ENCODE measurements around the gene USP13.

USP13 gene

GRCh38 chr3:179661777-179662176 lies 8.9 kb downstream of the USP13 start:
- no peak overlapping the region for H3K9ac ChIP-seq (ENCODE audit: low read length)
- no peaks in the 10 kb centered on the region for H3K9me3 ChIP-seq (ENCODE audit: control insufficient read depth, low read length)
- no peak overlapping the region for H3K4me3 ChIP-seq (ENCODE audit: low read length)
- DNase-seq (ENCODE audit: low read depth): no peak
- no peaks in the 10 kb centered on the region for H3K27me3 ChIP-seq (replicated peaks; ENCODE audit: control insufficient read depth, insufficient read depth, low read length)
- H3K36me3 ChIP-seq (ENCODE audit: control insufficient read depth, insufficient read depth, low read length, severe bottlenecking): no peaks in the 10 kb centered on the region
- peaks cover 6% of the 10 kb centered on the region for H3K4me1 ChIP-seq (ENCODE audit: control insufficient read depth, insufficient read depth, low read length)

- H3K36me3 ChIP-seq (ENCODE audit: control insufficient read depth, insufficient read depth, low read length, severe bottlenecking): no peaks in the 10 kb centered on the region
- no peaks in the 10 kb centered on the region for H3K9me3 ChIP-seq (ENCODE audit: control insufficient read depth, low read length)
- peaks cover 7% of the 10 kb centered on the region for H3K4me1 ChIP-seq (ENCODE audit: control insufficient read depth, insufficient read depth, low read length)
- H3K9ac ChIP-seq (ENCODE audit: low read length): no peak overlapping the region
- no peak for DNase-seq (ENCODE audit: low read depth)
- H3K27me3 ChIP-seq (replicated peaks; ENCODE audit: control insufficient read depth, insufficient read depth, low read length): no peaks in the 10 kb centered on the region
- no peak overlapping the region for H3K4me3 ChIP-seq (ENCODE audit: low read length)
Observed at GRCh38 chr3:179663093-179663492, 10.3 kb downstream of the USP13 start.

- H3K27me3 ChIP-seq (replicated peaks; ENCODE audit: control insufficient read depth, insufficient read depth, low read length): no peaks in the 10 kb centered on the region
- no peak for DNase-seq (ENCODE audit: low read depth)
- H3K36me3 ChIP-seq (ENCODE audit: control insufficient read depth, insufficient read depth, low read length, severe bottlenecking): no peaks in the 10 kb centered on the region
- H3K4me3 ChIP-seq (ENCODE audit: low read length): no peak overlapping the region
- H3K9ac ChIP-seq (ENCODE audit: low read length): no peak overlapping the region
- no peaks in the 10 kb centered on the region for H3K9me3 ChIP-seq (ENCODE audit: control insufficient read depth, low read length)
- H3K4me1 ChIP-seq (ENCODE audit: control insufficient read depth, insufficient read depth, low read length): peaks cover 14% of the 10 kb centered on the region
Observed at GRCh38 chr3:179666030-179666429, 13.2 kb downstream of the USP13 start.

- peaks cover 14% of the 10 kb centered on the region for H3K4me1 ChIP-seq (ENCODE audit: control insufficient read depth, insufficient read depth, low read length)
- H3K27me3 ChIP-seq (replicated peaks; ENCODE audit: control insufficient read depth, insufficient read depth, low read length): no peaks in the 10 kb centered on the region
- no peaks in the 10 kb centered on the region for H3K9me3 ChIP-seq (ENCODE audit: control insufficient read depth, low read length)
- no peak overlapping the region for H3K4me3 ChIP-seq (ENCODE audit: low read length)
- peak; percentile 24 for DNase-seq (ENCODE audit: low read depth)
- no peak overlapping the region for H3K9ac ChIP-seq (ENCODE audit: low read length)
- no peaks in the 10 kb centered on the region for H3K36me3 ChIP-seq (ENCODE audit: control insufficient read depth, insufficient read depth, low read length, severe bottlenecking)
Observed at GRCh38 chr3:179666436-179667035, 13.7 kb downstream of the USP13 start.

- no peaks in the 10 kb centered on the region for H3K9me3 ChIP-seq (ENCODE audit: control insufficient read depth, low read length)
- no peak for DNase-seq (ENCODE audit: low read depth)
- H3K9ac ChIP-seq (ENCODE audit: low read length): no peak overlapping the region
- peaks cover 20% of the 10 kb centered on the region for H3K4me1 ChIP-seq (ENCODE audit: control insufficient read depth, insufficient read depth, low read length)
- no peaks in the 10 kb centered on the region for H3K36me3 ChIP-seq (ENCODE audit: control insufficient read depth, insufficient read depth, low read length, severe bottlenecking)
- H3K27me3 ChIP-seq (replicated peaks; ENCODE audit: control insufficient read depth, insufficient read depth, low read length): no peaks in the 10 kb centered on the region
- no peak overlapping the region for H3K4me3 ChIP-seq (ENCODE audit: low read length)
Observed at GRCh38 chr3:179668429-179668828, 15.6 kb downstream of the USP13 start.

- Histone ChIP-seq H3K27me3 (replicated peaks; ENCODE audit: control insufficient read depth, insufficient read depth, low read length) (no peaks in the 10 kb centered on the region), H3K9me3 (ENCODE audit: control insufficient read depth, low read length) (no peaks in the 10 kb centered on the region), H3K4me1 (ENCODE audit: control insufficient read depth, insufficient read depth, low read length) (peaks cover 20% of the 10 kb centered on the region), H3K9ac (ENCODE audit: low read length) (no peak overlapping the region), H3K4me3 (ENCODE audit: low read length) (peak overlapping the region; percentile 4), H3K36me3 (ENCODE audit: control insufficient read depth, insufficient read depth, low read length, severe bottlenecking) (no peaks in the 10 kb centered on the region)
- DNase-seq (ENCODE audit: low read depth): no peak
Observed at GRCh38 chr3:179670311-179670710, 17.5 kb downstream of the USP13 start.

GRCh38 chr3:179671309-179671708 lies 18.5 kb downstream of the USP13 start:
- no peaks in the 10 kb centered on the region for H3K27me3 ChIP-seq (replicated peaks; ENCODE audit: control insufficient read depth, insufficient read depth, low read length)
- no peak overlapping the region for H3K9ac ChIP-seq (ENCODE audit: low read length)
- peaks cover 18% of the 10 kb centered on the region for H3K4me1 ChIP-seq (ENCODE audit: control insufficient read depth, insufficient read depth, low read length)

GRCh38 chr3:179671747-179672242 lies 19.0 kb downstream of the USP13 start:
- no peak overlapping the region for H3K4me3 ChIP-seq (ENCODE audit: low read length)
- no peak for DNase-seq (ENCODE audit: low read depth)

More at GRCh38 chr3:179671309-179671708, 18.5 kb downstream of the USP13 start:
- H3K4me3 ChIP-seq (ENCODE audit: low read length): no peak overlapping the region
- no peaks in the 10 kb centered on the region for H3K9me3 ChIP-seq (ENCODE audit: control insufficient read depth, low read length)
- DNase-seq (ENCODE audit: low read depth): no peak
- H3K36me3 ChIP-seq (ENCODE audit: control insufficient read depth, insufficient read depth, low read length, severe bottlenecking): no peaks in the 10 kb centered on the region

GRCh38 chr3:179672918-179673317 lies 20.1 kb downstream of the USP13 start:
- Histone ChIP-seq H3K27me3 (replicated peaks; ENCODE audit: control insufficient read depth, insufficient read depth, low read length) (no peaks in the 10 kb centered on the region), H3K4me1 (ENCODE audit: control insufficient read depth, insufficient read depth, low read length) (peaks cover 16% of the 10 kb centered on the region), H3K9me3 (ENCODE audit: control insufficient read depth, low read length) (no peaks in the 10 kb centered on the region), H3K36me3 (ENCODE audit: control insufficient read depth, insufficient read depth, low read length, severe bottlenecking) (no peaks in the 10 kb centered on the region), H3K4me3 (ENCODE audit: low read length) (no peak overlapping the region), H3K9ac (ENCODE audit: low read length) (no peak overlapping the region)
- DNase-seq (ENCODE audit: low read depth): no peak

More at GRCh38 chr3:179671747-179672242, 19.0 kb downstream of the USP13 start:
- Histone ChIP-seq H3K4me1 (ENCODE audit: control insufficient read depth, insufficient read depth, low read length) (peaks cover 13% of the 10 kb centered on the region), H3K9ac (ENCODE audit: low read length) (no peak overlapping the region), H3K36me3 (ENCODE audit: control insufficient read depth, insufficient read depth, low read length, severe bottlenecking) (no peaks in the 10 kb centered on the region), H3K9me3 (ENCODE audit: control insufficient read depth, low read length) (no peaks in the 10 kb centered on the region), H3K27me3 (replicated peaks; ENCODE audit: control insufficient read depth, insufficient read depth, low read length) (no peaks in the 10 kb centered on the region)

GRCh38 chr3:179673523-179673922 lies 20.7 kb downstream of the USP13 start:
- Histone ChIP-seq H3K4me3 (ENCODE audit: low read length) (no peak overlapping the region), H3K4me1 (ENCODE audit: control insufficient read depth, insufficient read depth, low read length) (peaks cover 19% of the 10 kb centered on the region), H3K9ac (ENCODE audit: low read length) (no peak overlapping the region), H3K27me3 (replicated peaks; ENCODE audit: control insufficient read depth, insufficient read depth, low read length) (no peaks in the 10 kb centered on the region), H3K9me3 (ENCODE audit: control insufficient read depth, low read length) (no peaks in the 10 kb centered on the region), H3K36me3 (ENCODE audit: control insufficient read depth, insufficient read depth, low read length, severe bottlenecking) (no peaks in the 10 kb centered on the region)
- DNase-seq (ENCODE audit: low read depth): no peak

- Histone ChIP-seq H3K27me3 (replicated peaks; ENCODE audit: control insufficient read depth, insufficient read depth, low read length) (no peaks in the 10 kb centered on the region), H3K9ac (ENCODE audit: low read length) (no peak overlapping the region), H3K4me3 (ENCODE audit: low read length) (no peak overlapping the region), H3K9me3 (ENCODE audit: control insufficient read depth, low read length) (no peaks in the 10 kb centered on the region), H3K4me1 (ENCODE audit: control insufficient read depth, insufficient read depth, low read length) (peaks cover 20% of the 10 kb centered on the region), H3K36me3 (ENCODE audit: control insufficient read depth, insufficient read depth, low read length, severe bottlenecking) (no peaks in the 10 kb centered on the region)
- DNase-seq (ENCODE audit: low read depth): no peak
Observed at GRCh38 chr3:179676081-179676480, 23.2 kb downstream of the USP13 start.

GRCh38 chr3:179677884-179678283 lies 25.0 kb downstream of the USP13 start:
- Histone ChIP-seq H3K4me1 (ENCODE audit: control insufficient read depth, insufficient read depth, low read length) (peaks cover 30% of the 10 kb centered on the region), H3K4me3 (ENCODE audit: low read length) (no peak overlapping the region), H3K9ac (ENCODE audit: low read length) (no peak overlapping the region), H3K9me3 (ENCODE audit: control insufficient read depth, low read length) (no peaks in the 10 kb centered on the region), H3K27me3 (replicated peaks; ENCODE audit: control insufficient read depth, insufficient read depth, low read length) (no peaks in the 10 kb centered on the region), H3K36me3 (ENCODE audit: control insufficient read depth, insufficient read depth, low read length, severe bottlenecking) (no peaks in the 10 kb centered on the region)
- no peak for DNase-seq (ENCODE audit: low read depth)
